ENCODE data around the gene ASGR2. TPM values are rescaled to one million over a fixed set of nuclear protein-coding genes. Genes with fewer than 3 reads are reported as not detected.

The ASGR2 gene
- total RNA-seq, 4 donors from 2014 or later, result 0.32 TPM; not detected in 3

GRCh38 chr17:7060165-7060891, 54.3 kb downstream of the ASGR2 start:
- no peak overlapping the region for H3K4me3 ChIP-seq
- intact Hi-C loops (cut with DNase I; ENCODE audit: low total_unique reads) (no loop called here), in situ Hi-C loops (cut with MboI; ENCODE audit: low pct_ligation_motif_present in 1 of 4, low pct_unique_long_range_greater_than_20kb in 1 of 4, low sequenced_read_pairs in 3 of 4) (no loop called here)
- H3K27me3 ChIP-seq, result peaks cover 6% of the 10 kb centered on the region
- H3K9me3 ChIP-seq, result no peaks in the 10 kb centered on the region
- TF ChIP-seq CTCF (IDR thresholded peaks at IDR 0.05) (no peak), EP300 (IDR thresholded peaks at IDR 0.05; ENCODE audit: low read depth) (no peak), POLR2A (IDR thresholded peaks at IDR 0.05) (no peak), POLR2AphosphoS5 (IDR thresholded peaks at IDR 0.05) (no peak)
- no peak overlapping the region for H3K27ac ChIP-seq
- H3K36me3 ChIP-seq, result no peaks in the 10 kb centered on the region
- H3K4me1 ChIP-seq, result no peaks in the 10 kb centered on the region
- DNase-seq, result no peak
- 13 to 51% methylated on average over 2 to 6 of the region's 6 CpGs for WGBS, 2 donors (ENCODE audit: low coverage in 1 of 2)

- Histone ChIP-seq H3K27me3 (peaks cover 6% of the 10 kb centered on the region), H3K27ac (no peak overlapping the region), H3K9me3 (no peaks in the 10 kb centered on the region), H3K4me1 (no peaks in the 10 kb centered on the region), H3K36me3 (no peaks in the 10 kb centered on the region), H3K4me3 (no peak overlapping the region)
- TF ChIP-seq POLR2A (IDR thresholded peaks at IDR 0.05), result no peak
- no peak for TF ChIP-seq CTCF (IDR thresholded peaks at IDR 0.05)
- TF ChIP-seq EP300 (IDR thresholded peaks at IDR 0.05; ENCODE audit: low read depth), result no peak
- TF ChIP-seq POLR2AphosphoS5 (IDR thresholded peaks at IDR 0.05), result no peak
- in situ Hi-C loops (cut with MboI; ENCODE audit: low pct_ligation_motif_present in 1 of 4, low pct_unique_long_range_greater_than_20kb in 1 of 4, low sequenced_read_pairs in 3 of 4) (no loop called here), intact Hi-C loops (cut with DNase I; ENCODE audit: low total_unique reads) (no loop called here)
- no peak for DNase-seq
- 71 to 79% methylated on average over 6 to 7 of the region's 7 CpGs for WGBS, 2 donors (ENCODE audit: low coverage in 1 of 2)
These were observed 55.7 kb downstream of the ASGR2 start for GRCh38 chr17:7058831-7059447.

- in situ Hi-C loops (cut with MboI; ENCODE audit: low pct_ligation_motif_present in 1 of 4, low pct_unique_long_range_greater_than_20kb in 1 of 4, low sequenced_read_pairs in 3 of 4), result no loop called here
- WGBS, 2 donors (ENCODE audit: low coverage in 1 of 2), result 76 to 88% methylated on average over 3 to 4 of the region's 4 CpGs
These were observed 58.2 kb downstream of the ASGR2 start for GRCh38 chr17:7056386-7056785.

More at GRCh38 chr17:7056386-7056785, 58.2 kb downstream of the ASGR2 start:
- H3K27me3 ChIP-seq, result no peaks in the 10 kb centered on the region
- H3K27ac ChIP-seq, result no peak overlapping the region
- H3K9me3 ChIP-seq, result no peaks in the 10 kb centered on the region
- H3K4me3 ChIP-seq, result no peak overlapping the region
- TF ChIP-seq EP300 (IDR thresholded peaks at IDR 0.05; ENCODE audit: low read depth) (no peak), POLR2AphosphoS5 (IDR thresholded peaks at IDR 0.05) (no peak), CTCF (IDR thresholded peaks at IDR 0.05) (no peak)
- no peaks in the 10 kb centered on the region for H3K4me1 ChIP-seq
- H3K36me3 ChIP-seq, result no peaks in the 10 kb centered on the region
- DNase-seq, result no peak
- intact Hi-C loops (cut with DNase I; ENCODE audit: low total_unique reads), result no loop called here

Small RNAs within 50 kb of the gene (small RNA-seq; reads per million reads assigned to genes)
- 0 reads per million in 4 donors for gene AC120057.1

Other genes starting within 250 kb of the ASGR2 start
- not detected for gene ALOX12, start 118.8 kb downstream of the ASGR2 start, total RNA-seq
- 100 to 1,000 TPM in 2 of 4 donors, 10 to 100 TPM in 2; 38.8 to 177 (median 118) TPM for gene RNASEK, start 102.2 kb downstream of the ASGR2 start, total RNA-seq
- gene BCL6B, start 91.8 kb downstream of the ASGR2 start, total RNA-seq, result 1 to 10 TPM in 1 of 4 donors, under 1 TPM in 2, not detected in 1; 0.32 to 1.8 (median 0.82) TPM
- gene SLC16A13, start 78.8 kb downstream of the ASGR2 start, total RNA-seq, result 1 to 10 TPM in 3 of 4 donors, not detected in 1; 2.4 to 8.6 (median 3.5) TPM
- gene SLC16A11, start 70.7 kb downstream of the ASGR2 start, total RNA-seq, result 1 to 10 TPM in 2 of 4 donors, not detected in 2; 1.2 to 2.2 TPM
- gene CLEC10A, start 34.6 kb downstream of the ASGR2 start, total RNA-seq, result 1 to 10 TPM in 2 of 4 donors, not detected in 2; 6.3 to 7.0 TPM
- gene ASGR1, start 64.5 kb upstream of the ASGR2 start, total RNA-seq, result under 1 TPM in 2 of 4 donors, not detected in 2; 0.48 to 0.82 TPM
- 10 to 100 TPM in 1 of 4 donors, 1 to 10 TPM in 3; 2.4 to 15.7 (median 6.1) TPM for gene DLG4, start 105.0 kb upstream of the ASGR2 start, total RNA-seq
- gene ACADVL, start 105.1 kb upstream of the ASGR2 start, total RNA-seq, result 1,000 to 10,000 TPM in 3 of 4 donors, 100 to 1,000 TPM in 1; 877 to 3,047 (median 1,981) TPM
- gene DVL2, start 119.7 kb upstream of the ASGR2 start, total RNA-seq, result 100 to 1,000 TPM in 2 of 4 donors, 10 to 100 TPM in 2; 35.9 to 182 (median 69.2) TPM
- 10 to 100 TPM; 20.6 to 33.5 (median 27.8) TPM for gene PHF23, start 124.6 kb upstream of the ASGR2 start, total RNA-seq
- gene GABARAP, start 127.6 kb upstream of the ASGR2 start, total RNA-seq, result 100 to 1,000 TPM; 209 to 479 (median 394) TPM
- gene CTDNEP1, start 136.9 kb upstream of the ASGR2 start, total RNA-seq, result 100 to 1,000 TPM in 1 of 4 donors, 10 to 100 TPM in 3; 52.3 to 113 (median 60.4) TPM
- gene ELP5, start 137.4 kb upstream of the ASGR2 start, total RNA-seq, result 10 to 100 TPM in 3 of 4 donors, 1 to 10 TPM in 1; 4.9 to 36.2 (median 30.3) TPM
- 1,000 to 10,000 TPM in 1 of 4 donors, 100 to 1,000 TPM in 3; 571 to 1,162 (median 940) TPM for gene CLDN7, start 147.7 kb upstream of the ASGR2 start, total RNA-seq
- gene SLC2A4, start 166.9 kb upstream of the ASGR2 start, total RNA-seq, result 10 to 100 TPM in 3 of 4 donors, 1 to 10 TPM in 1; 9.7 to 35.5 (median 20.3) TPM
- gene YBX2, start 179.8 kb upstream of the ASGR2 start, total RNA-seq, result 100 to 1,000 TPM in 1 of 4 donors, 10 to 100 TPM in 3; 23.1 to 151 (median 43.4) TPM
- gene EIF5A, start 192.8 kb upstream of the ASGR2 start, total RNA-seq, result 100 to 1,000 TPM in 3 of 4 donors, 10 to 100 TPM in 1; 91.3 to 188 (median 149) TPM
- 100 to 1,000 TPM in 3 of 4 donors, 10 to 100 TPM in 1; 96.5 to 578 (median 150) TPM for gene GPS2, start 200.5 kb upstream of the ASGR2 start, total RNA-seq
- 100 to 1,000 TPM in 1 of 4 donors, 10 to 100 TPM in 3; 27.8 to 109 (median 35.0) TPM for gene NEURL4, start 214.5 kb upstream of the ASGR2 start, total RNA-seq
- 10 to 100 TPM in 2 of 4 donors, 1 to 10 TPM in 2; 4.8 to 21.0 (median 10.0) TPM for gene ACAP1, start 221.7 kb upstream of the ASGR2 start, total RNA-seq
- 10 to 100 TPM in 1 of 4 donors, 1 to 10 TPM in 3; 1.2 to 10.8 (median 7.8) TPM for gene KCTD11, start 237.3 kb upstream of the ASGR2 start, total RNA-seq
- gene TMEM95, start 240.3 kb upstream of the ASGR2 start, total RNA-seq, result not detected

Measured in transverse colon (tissue), 4 donors.